GM15510 (cell line): ENCODE results near the gene COL4A3.

Experiments used
- POLR2A ChIP-seq: IDR thresholded peaks from 3 replicates; pipeline ENCODE4 v1.6.1; 2011; ENCODE audit warnings: borderline replicate concordance; ENCODE audit not compliant: insufficient read length; ENCODE audit errors: extremely low read depth

COL4A3 gene

DNA sequence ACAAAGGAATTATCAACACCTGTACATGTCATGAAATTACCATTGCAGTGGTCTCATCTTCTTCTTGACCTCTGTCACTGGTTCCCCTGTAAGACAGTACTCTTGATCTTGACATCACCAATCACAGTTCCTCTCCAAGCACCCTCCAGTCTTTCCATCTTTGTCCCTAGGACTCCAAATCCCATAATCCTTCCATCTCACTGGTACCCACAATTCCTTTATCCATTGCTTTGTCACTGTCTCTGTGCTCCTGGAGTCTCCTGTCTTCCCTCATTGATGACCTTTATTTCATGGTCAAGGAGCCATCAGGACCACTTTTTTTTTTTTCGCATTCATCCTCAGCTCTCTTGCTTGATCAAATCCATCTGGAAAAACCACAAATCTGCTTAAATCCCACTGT is 56.7 kb downstream of the COL4A3 start:
- TF ChIP-seq POLR2A, result no peak

DNA sequence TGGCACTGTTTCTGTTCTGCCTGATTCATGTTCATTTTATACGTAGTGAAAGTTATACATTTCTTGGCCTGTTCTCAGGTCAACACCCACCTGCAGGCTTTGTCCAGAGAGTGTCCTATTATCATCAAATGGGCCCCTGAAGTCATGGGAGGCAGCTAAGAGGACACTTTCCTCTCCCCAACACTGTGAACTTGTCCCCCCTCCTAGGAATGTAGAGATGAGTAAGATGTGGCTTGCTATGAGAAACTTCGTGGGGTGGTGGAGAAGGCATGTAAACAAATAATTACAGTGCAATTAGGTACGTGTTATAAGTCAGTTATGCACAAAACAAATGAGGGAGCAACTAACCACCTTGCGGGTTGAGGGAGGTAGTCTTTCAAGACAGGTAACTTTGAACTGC is 57.9 kb downstream of the COL4A3 start:
- no peak for TF ChIP-seq POLR2A

DNA sequence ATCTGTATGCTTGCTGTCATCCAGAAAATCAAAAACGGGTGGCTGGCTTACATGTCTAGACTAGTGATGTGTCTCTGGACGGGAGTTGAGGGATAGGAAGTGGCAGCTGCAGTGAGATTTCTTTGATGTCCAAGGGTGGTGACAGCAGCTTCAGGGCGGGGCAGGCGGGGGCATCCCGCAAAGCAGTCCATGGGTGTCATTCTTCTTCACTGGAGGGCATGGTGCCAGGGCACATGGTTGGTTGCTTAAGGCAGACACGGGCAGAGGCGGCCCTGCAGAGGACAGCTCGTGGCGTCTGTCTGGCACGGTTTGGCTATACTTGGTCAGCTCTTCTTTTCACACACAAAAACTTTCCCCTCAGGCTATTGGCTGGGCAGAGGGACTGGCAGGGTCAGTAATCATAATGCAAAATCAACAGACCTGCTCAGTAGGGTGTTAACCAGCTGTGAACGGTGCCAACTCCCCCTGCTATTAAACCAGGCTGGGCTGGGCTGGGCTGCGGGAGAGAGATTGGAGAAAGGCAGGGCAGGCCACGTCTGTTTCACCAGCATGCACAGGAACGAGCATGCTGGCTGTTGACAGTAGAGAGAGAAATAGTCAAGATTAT is 63.7 kb downstream of the COL4A3 start:
- no peak for TF ChIP-seq POLR2A

GRCh38 chr2:227230151-227230550 is 65.7 kb downstream of the COL4A3 start:
- no peak for TF ChIP-seq POLR2A

DNA sequence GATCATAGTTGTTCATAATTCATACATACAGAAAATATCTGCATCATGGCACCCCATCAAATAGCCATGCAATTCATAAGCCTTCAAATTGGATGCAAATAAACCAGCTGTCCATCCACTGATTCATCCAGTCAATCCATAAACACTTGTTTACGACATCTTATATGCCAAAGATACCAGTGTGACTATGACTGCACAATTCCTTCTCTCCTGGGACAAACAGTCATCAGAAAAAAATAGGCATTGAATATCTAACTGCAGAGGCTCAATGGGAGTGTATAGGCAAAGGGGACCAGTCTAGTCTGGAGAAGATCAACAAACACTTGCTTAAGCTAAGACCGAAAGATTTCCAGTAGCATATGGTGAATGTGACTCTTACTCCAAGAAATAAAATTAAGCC is 70.0 kb downstream of the COL4A3 start:
- no peak for TF ChIP-seq POLR2A

GRCh38 chr2:227237786-227238185 is 73.4 kb downstream of the COL4A3 start:
- TF ChIP-seq POLR2A, result no peak

GRCh38 chr2:227238238-227239237 is 74.1 kb downstream of the COL4A3 start:
- no peak for TF ChIP-seq POLR2A

GRCh38 chr2:227241005-227241404 is 76.6 kb downstream of the COL4A3 start:
- no peak for TF ChIP-seq POLR2A

GRCh38 chr2:227248876-227249275 is 84.5 kb downstream of the COL4A3 start:
- TF ChIP-seq POLR2A, result no peak

- no peak for TF ChIP-seq POLR2A
These were observed 88.4 kb downstream of the COL4A3 start for GRCh38 chr2:227252831-227253230.

DNA sequence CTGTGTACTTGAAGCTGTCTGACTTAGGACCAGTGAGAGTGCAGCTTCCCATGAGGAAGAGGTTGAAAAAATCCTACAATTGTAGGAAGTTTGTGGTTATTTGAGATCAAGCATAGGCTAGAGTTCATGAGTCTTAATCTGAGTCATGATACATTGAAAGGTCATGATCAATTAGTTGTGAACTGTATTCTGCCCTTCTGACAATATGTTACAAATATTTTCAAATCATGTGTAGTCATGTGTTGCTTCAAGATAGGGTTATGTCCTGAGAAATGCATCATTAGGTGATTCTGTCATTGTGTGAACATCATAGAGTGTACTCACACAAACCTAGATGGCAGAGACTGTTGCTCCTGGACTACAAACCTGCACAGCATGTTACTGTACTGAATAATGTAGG is 92.2 kb downstream of the COL4A3 start:
- no peak for TF ChIP-seq POLR2A

DNA sequence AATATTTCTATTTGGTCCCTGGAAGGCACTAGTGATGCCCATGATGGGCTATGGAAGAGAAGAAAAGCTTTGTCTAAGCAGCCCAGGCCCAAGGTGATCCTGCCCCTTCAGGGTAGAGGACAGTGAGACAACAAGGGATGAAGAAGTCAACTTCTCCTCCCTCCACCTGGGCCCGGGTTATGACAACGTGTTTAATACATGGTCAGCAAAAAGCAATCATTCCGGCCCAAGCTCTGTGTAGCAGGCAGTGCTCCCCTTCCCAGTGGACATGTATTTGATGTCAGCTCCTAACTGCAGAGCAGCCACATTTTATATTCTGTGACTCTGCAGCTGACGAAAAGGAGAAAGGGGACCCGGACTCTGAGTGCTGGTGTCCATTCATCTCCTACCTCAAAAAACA is 93.4 kb downstream of the COL4A3 start:
- no peak for TF ChIP-seq POLR2A

DNA sequence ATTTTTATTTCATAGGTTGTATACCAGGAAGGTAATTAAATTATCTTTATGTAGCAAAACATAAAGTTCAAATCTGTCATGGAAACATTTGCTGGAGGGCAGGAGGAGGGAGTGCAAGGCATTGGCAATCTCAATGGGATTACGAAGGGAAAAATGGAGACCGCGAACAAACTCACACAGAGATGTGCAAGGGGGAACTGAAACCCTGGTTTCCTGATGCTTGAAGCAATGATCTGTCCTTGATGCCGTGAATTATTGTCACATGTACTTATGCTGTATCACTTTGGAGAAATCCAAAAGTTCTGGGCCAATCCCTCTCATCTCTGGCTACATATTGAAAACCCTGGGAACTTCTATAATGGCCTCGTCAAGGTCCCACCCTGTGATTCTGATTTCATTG is 95.6 kb downstream of the COL4A3 start:
- TF ChIP-seq POLR2A, result no peak

GRCh38 chr2:227267410-227268115 is 103.1 kb downstream of the COL4A3 start:
- TF ChIP-seq POLR2A, result no peak

DNA sequence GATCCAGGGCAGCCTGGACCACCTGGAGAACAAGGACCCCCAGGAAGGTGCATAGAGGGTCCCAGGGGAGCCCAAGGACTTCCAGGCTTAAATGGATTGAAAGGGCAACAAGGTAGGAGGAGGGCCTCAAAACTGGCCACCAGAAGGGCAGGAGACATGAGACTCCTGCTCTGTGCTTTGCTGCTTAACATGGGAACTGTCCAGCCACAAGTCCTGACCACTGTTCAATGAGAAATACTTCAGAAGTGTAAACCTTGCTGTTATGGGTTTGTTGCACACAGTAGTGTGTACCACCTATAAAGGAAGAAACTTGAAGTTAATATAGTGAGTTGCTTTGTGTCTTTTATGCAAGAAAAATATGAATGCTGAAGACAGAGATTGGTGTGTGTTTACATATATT is 116.5 kb downstream of the COL4A3 start:
- no peak for TF ChIP-seq POLR2A

- no peak for TF ChIP-seq POLR2A
These were observed 121.4 kb downstream of the COL4A3 start for GRCh38 chr2:227285741-227286236.

- no peak for TF ChIP-seq POLR2A
These were observed 123.3 kb downstream of the COL4A3 start for GRCh38 chr2:227287771-227288170.
